ENCODE results near the gene PLA1A.
A peak's percentile ranks its signal among the peaks of the same experiment; 100 is the strongest.
"Not testable (repeated sequence)": the region's sequence is repeated elsewhere in the genome, so short reads cannot be mapped to it uniquely, and the experiment has no call there.

Gene PLA1A

GRCh38 chr3:119597548-119598288, at the start of gene PLA1A:
PLA1A (plus strand) TSS chr3:119597885; CDS start chr3:119597914, 29 bp downstream.
- DNase-seq (ENCODE audit: low spot score): no peak

- no peak for DNase-seq (ENCODE audit: low spot score)
Measured at GRCh38 chr3:119548341-119548740, 49.3 kb upstream of the PLA1A start.

- DNase-seq (ENCODE audit: low spot score): no peak
Measured at GRCh38 chr3:119550192-119550910, 47.3 kb upstream of the PLA1A start.

- DNase-seq (ENCODE audit: low spot score): no peak
Measured at GRCh38 chr3:119551598-119551997, 46.1 kb upstream of the PLA1A start.

- DNase-seq (ENCODE audit: low spot score): not testable (repeated sequence)
Measured at GRCh38 chr3:119552928-119553327, 44.8 kb upstream of the PLA1A start.

- no peak for DNase-seq (ENCODE audit: low spot score)
Measured at GRCh38 chr3:119553823-119554415, 43.8 kb upstream of the PLA1A start.

- peak; percentile 11 for DNase-seq (ENCODE audit: low spot score)
Measured at GRCh38 chr3:119555309-119555735, 42.4 kb upstream of the PLA1A start.

GRCh38 chr3:119555929-119556328, 41.8 kb upstream of the PLA1A start:
- DNase-seq (ENCODE audit: low spot score): no peak

- no peak for DNase-seq (ENCODE audit: low spot score)
Measured at GRCh38 chr3:119557192-119557876, 40.4 kb upstream of the PLA1A start.

GRCh38 chr3:119557877-119558269, 39.8 kb upstream of the PLA1A start:
- DNase-seq (ENCODE audit: low spot score): no peak

- no peak for DNase-seq (ENCODE audit: low spot score)
Measured at GRCh38 chr3:119558626-119559317, 38.9 kb upstream of the PLA1A start.

GRCh38 chr3:119559441-119559963, 38.2 kb upstream of the PLA1A start, which contains the start of gene CD80:
CD80 (minus strand) TSS chr3:119559614; CDS start chr3:119557728, 1,886 bp downstream.
- peak; percentile 29 for DNase-seq (ENCODE audit: low spot score)

- no peak for DNase-seq (ENCODE audit: low spot score)
Measured at GRCh38 chr3:119560160-119560559, 37.5 kb upstream of the PLA1A start.

GRCh38 chr3:119562307-119562961, 35.3 kb upstream of the PLA1A start:
- DNase-seq (ENCODE audit: low spot score): no peak

GRCh38 chr3:119563334-119563733, 34.4 kb upstream of the PLA1A start:
- not testable (repeated sequence) for DNase-seq (ENCODE audit: low spot score)

- no peak for DNase-seq (ENCODE audit: low spot score)
Measured at GRCh38 chr3:119569156-119569555, 28.5 kb upstream of the PLA1A start.

GRCh38 chr3:119570229-119570628, 27.5 kb upstream of the PLA1A start:
- DNase-seq (ENCODE audit: low spot score): peak; percentile 54

- no peak for DNase-seq (ENCODE audit: low spot score)
Measured at GRCh38 chr3:119571230-119571629, 26.5 kb upstream of the PLA1A start.

GRCh38 chr3:119571688-119572087, 26.0 kb upstream of the PLA1A start:
- no peak for DNase-seq (ENCODE audit: low spot score)

GRCh38 chr3:119575507-119575906, 22.2 kb upstream of the PLA1A start:
- DNase-seq (ENCODE audit: low spot score): no peak
